NCI-H1694 (cell line): ENCODE data around the gene ZIC4.

Source experiments
- DNase-seq: peaks from one replicate; lab custom pipeline; 2025; lab: John Stamatoyannopoulos, UW

ZIC4 gene

DNA sequence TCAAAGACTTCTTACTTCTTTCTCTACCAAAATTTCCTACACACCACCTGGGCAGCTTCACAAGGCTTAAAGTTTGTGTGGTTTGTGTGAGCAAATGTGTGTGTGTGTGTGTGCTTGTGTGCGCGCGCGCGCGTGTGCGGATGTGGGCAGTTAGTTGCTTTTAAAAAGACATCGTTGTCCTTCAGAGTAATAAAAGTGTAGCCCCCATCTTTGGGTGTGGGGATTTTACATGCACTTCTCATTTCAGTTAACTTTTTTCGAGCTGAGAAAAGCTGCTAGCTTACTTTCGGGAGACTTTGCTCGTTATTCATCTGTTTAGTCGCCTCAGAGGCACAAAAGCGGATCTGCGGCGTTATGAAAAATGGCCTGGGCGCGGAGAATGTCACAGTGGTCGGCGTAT, 36.0 kb downstream of the ZIC4 start:
- no peak for DNase-seq

- DNase-seq, result no peak
These were observed 36.7 kb downstream of the ZIC4 start for GRCh38 chr3:147369661-147370123.

GRCh38 chr3:147369231-147369630, 37.1 kb downstream of the ZIC4 start:
- no peak for DNase-seq

- DNase-seq, result no peak
These were observed 37.7 kb downstream of the ZIC4 start for GRCh38 chr3:147368561-147369221.

- no peak for DNase-seq
These were observed 38.2 kb downstream of the ZIC4 start for GRCh38 chr3:147368151-147368550.

DNA sequence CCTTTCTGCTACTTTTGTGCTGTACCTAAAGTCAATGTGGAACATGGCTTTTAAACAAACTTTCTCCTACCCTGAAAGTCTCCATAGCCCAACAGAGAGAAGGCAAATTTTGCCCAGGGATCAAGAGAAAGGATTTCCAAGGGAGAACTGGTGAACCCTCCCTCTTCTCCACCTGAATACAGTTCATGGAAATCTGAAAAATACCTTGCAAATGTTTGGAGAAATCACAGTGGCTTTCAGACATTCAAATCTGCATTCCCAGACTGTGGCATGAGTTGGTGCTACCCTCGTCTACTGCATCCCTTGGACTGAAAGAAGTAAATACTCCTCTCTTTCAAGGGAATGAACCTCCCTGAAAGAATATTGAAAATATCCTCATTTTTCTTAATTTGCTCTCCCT, 38.7 kb downstream of the ZIC4 start:
- no peak for DNase-seq

- DNase-seq, result no peak
These were observed 40.9 kb downstream of the ZIC4 start for GRCh38 chr3:147365196-147366115.

GRCh38 chr3:147364771-147365170, 41.6 kb downstream of the ZIC4 start:
- DNase-seq, result no peak

DNA sequence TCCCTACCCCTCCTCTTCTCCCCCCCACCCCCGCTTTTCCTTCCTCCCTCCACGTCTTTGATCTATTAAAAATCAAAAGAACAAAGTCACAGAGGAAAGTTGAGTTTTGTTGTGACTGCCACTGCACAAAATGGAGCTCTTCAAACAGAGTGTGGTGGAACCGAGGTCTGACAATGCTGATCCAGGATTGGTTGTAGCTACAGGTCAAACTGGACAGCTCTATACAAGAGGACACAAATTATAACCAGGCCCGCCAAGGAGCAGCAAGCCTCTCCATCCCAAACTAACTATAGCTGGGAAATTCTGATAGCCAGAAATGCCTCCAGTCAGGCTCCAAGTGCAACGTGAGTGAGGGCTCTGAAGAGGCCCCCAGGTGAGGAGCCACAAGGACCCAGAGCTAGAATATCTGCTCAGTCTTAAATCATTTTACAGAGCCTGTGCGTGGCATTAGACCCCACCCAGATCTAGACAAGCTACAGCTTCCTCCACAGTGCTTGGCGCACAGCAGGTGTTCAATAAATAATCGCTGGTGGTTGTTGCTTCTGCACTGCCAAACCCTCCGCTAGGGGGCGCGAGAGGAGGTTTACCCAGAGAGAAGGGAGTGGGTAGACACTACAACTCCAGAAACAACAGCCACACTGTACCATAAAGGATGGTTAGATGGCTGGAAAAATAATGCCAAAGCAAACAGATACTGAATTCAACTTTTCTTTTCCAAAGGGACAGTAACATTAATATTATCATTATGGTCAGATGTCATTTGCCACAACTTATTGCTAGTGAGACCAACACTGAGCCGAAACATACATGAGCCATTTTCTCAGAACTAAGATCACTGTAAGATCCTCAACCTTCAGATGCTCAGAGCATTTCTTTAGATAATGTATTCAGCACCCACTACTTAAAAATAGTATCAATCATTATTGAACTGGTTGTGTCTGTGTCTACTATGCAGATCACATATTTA, 44.6 kb downstream of the ZIC4 start:
- peak; percentile 35 for DNase-seq

GRCh38 chr3:147360646-147361453, 45.5 kb downstream of the ZIC4 start:
- DNase-seq, result peak; percentile 31

GRCh38 chr3:147360051-147360439, 46.3 kb downstream of the ZIC4 start:
- DNase-seq, result no peak

- no peak for DNase-seq
These were observed 46.9 kb downstream of the ZIC4 start for GRCh38 chr3:147359177-147360050.

- DNase-seq, result no peak
These were observed 48.0 kb downstream of the ZIC4 start for GRCh38 chr3:147358144-147358992.

DNA sequence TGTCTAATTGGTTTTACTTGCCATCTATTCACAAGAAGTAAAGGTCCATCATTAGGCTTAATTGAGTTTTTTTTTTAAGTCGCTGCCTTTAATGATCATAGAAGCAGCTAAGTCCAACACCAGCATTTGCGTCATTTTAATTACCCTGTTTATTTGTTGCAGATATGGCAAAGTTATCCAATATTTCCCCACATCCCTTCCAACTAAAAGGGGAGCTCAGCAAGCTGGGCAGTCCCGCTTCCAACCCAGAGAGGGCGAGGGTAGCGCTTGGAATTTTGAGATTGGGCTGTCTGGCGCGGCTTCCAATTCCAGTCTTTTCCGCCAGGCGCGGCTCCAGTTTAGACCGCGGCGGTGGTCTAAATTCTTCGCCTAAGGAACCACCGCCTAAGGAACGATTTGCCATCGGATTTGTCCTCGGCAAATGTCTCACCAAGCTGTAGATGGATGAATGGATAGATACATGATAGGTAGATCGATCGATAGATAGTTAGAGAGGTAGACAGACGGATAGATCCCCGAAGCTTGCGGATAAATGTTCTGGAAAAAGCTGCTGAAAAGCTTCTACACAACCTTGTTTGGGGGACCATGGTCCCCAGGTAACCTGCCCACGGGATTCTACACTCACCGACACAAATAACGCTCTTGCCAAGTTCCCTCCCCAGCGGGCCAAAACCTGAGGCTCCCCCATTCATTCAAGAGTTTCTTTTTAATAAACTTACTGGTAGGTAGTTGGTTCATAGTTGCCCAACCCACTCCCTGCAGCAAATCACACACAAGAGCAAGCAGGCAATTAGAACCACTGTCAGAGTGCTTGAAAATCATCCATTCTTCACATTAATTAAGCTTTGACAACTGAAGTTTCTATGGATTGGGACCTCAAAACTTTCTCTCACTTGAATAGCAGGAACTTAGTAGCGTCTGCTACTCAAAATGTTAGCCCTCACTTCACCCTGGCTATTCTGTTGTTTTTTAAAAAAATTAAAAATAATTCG, 49.1 kb downstream of the ZIC4 start:
- no peak for DNase-seq

DNA sequence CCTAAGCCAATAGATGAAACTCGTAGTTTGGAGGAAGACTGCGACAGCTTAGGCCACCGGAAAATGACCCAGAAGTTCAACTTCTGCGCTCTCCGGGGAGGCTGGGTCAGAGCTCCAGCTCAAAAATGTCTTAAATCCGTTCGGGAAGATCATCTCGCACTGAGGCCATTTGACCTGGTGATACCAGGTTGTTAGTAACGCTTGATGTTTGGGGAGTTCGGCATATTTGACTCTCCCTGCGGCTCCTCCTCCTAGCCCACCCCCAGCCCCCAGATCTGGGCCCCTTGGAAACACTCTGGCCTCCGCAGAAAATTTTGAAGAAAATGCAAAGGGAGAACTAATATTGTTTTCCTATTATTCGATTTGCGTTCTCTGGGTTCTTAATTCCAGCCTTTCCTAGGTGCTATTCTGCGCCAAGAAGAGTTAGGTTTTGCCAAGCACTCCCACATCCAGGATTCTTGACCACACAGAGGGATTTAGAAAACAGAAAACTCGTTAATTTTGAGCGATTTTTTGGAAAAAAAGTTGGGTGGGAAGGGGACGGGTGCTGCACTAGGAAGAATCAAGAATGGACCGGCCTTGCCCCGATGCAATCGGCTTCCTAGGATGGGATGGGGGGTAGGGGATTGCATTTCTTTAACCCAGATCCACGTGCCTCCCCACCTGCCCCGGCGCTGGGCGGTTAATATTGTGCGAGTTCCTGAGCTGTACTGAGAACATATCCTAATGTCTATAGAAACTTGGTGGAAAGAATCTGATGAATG, 50.0 kb downstream of the ZIC4 start:
- DNase-seq, result no peak

DNA sequence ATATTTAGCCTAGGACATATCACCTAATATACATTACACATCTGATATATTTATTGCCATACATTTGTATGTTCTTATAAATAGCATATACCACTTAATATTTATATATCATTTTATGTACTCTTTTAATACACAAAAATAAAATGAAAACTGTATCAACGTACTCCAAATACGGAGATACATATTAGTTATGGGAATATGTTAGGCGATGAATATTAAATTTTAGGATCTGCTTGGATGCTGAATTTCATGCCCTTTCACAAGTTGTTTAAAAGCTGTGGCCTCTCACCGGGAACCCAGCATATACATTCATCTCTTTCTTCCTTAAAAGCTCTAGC, 50.6 kb downstream of the ZIC4 start:
- DNase-seq, result no peak

GRCh38 chr3:147355084-147355752, 51.1 kb downstream of the ZIC4 start:
- no peak for DNase-seq
